ENCODE results near the gene DPH6.

The DPH6 gene

DNA sequence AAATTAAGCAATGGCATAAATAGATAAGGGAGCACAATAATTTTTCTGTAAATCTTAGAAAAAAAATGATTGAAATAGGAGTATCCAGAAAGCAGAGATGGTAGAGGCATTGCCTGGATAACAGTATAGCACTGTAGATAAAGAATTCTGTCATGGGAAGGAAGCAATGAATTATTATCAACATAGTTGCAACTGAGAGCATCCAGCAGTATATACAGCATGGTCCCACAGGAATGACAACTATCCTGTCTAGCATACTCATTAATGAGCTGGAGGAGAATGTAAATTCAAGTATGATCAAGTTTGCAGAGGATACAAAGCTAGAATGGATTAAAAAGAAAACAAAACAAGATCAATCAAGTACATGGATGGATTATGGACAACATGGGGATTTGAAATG, 90.8 kb downstream of the DPH6 start:
- no peaks in the 10 kb centered on the region for H3K27me3 ChIP-seq

GRCh38 chr15:35450492-35450891, 95.5 kb downstream of the DPH6 start:
- no peak for TF ChIP-seq CTCF (IDR thresholded peaks at IDR 0.05)
- Histone ChIP-seq H3K27me3 (no peaks in the 10 kb centered on the region), H3K27ac (no peak overlapping the region), H3K4me1 (no peaks in the 10 kb centered on the region), H3K9me3 (no peaks in the 10 kb centered on the region), H3K4me3 (no peak overlapping the region), H3K36me3 (no peaks in the 10 kb centered on the region)
- DNase-seq: no peak
- intact Hi-C loops (cut with DNase I; ENCODE audit: low total_unique reads): no loop called here

More for the DNA sequence above, 90.8 kb downstream of the DPH6 start:
- H3K4me3 ChIP-seq: no peak overlapping the region
- no peak for TF ChIP-seq CTCF (IDR thresholded peaks at IDR 0.05)
- no peak overlapping the region for H3K27ac ChIP-seq
- H3K4me1 ChIP-seq: no peaks in the 10 kb centered on the region
- no peaks in the 10 kb centered on the region for H3K9me3 ChIP-seq
- intact Hi-C loops (cut with DNase I; ENCODE audit: low total_unique reads): no loop called here
- no peaks in the 10 kb centered on the region for H3K36me3 ChIP-seq
- DNase-seq: no peak

DNA sequence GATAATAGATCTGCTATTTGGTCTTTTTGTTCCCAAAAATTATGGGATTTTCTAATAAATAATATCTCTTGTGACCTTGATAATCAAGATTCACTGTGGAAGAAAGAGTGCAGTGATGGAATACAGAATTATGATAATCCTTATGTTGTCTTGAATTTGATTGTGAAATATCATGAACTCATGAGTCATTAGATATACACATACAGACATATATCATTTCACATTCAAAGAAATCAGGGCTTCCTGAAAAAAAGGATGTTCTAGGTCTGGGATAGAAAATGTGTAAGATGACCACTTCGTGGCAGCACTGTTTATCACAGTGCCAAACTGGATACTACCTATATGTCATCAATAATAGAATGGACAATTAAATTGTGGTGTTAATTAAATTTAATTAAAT, 97.7 kb downstream of the DPH6 start:
- H3K27ac ChIP-seq: no peak overlapping the region
- H3K27me3 ChIP-seq: no peaks in the 10 kb centered on the region
- TF ChIP-seq CTCF (IDR thresholded peaks at IDR 0.05): no peak
- no peaks in the 10 kb centered on the region for H3K4me1 ChIP-seq
- intact Hi-C loops (cut with DNase I; ENCODE audit: low total_unique reads): loop anchor here (10.0 kb wide), 1 partner anchor 153 kb away; no protein-coding TSS in a partner anchor
- no peaks in the 10 kb centered on the region for H3K36me3 ChIP-seq
- no peak overlapping the region for H3K4me3 ChIP-seq
- DNase-seq: no peak
- no peaks in the 10 kb centered on the region for H3K9me3 ChIP-seq

DNA sequence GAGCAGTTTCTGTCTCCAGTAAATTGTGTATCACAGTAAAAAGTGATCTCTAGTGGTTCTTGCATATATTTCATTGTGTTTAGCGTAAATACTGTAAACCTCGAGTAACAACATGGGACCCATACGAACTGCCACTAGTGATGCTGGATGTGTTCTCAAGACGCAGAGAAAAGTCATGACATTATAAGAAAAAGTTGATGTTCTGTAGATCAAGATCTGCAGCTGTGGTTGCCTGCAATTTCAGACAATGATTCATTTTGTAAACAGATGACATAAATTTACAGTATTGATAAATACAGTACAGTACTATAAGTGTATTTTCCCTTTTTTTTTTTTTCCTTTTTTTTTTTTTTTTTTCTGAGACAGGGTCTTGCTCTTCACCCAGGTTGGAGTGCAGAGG, 100.1 kb downstream of the DPH6 start:
- Histone ChIP-seq H3K4me1 (no peaks in the 10 kb centered on the region), H3K27ac (no peak overlapping the region), H3K4me3 (no peak overlapping the region), H3K36me3 (no peaks in the 10 kb centered on the region), H3K27me3 (no peaks in the 10 kb centered on the region), H3K9me3 (no peaks in the 10 kb centered on the region)
- no peak for DNase-seq
- intact Hi-C loops (cut with DNase I; ENCODE audit: low total_unique reads): loop anchor here (10.0 kb wide), 1 partner anchor 151 kb away; no protein-coding TSS in a partner anchor
- no peak for TF ChIP-seq CTCF (IDR thresholded peaks at IDR 0.05)

DNA sequence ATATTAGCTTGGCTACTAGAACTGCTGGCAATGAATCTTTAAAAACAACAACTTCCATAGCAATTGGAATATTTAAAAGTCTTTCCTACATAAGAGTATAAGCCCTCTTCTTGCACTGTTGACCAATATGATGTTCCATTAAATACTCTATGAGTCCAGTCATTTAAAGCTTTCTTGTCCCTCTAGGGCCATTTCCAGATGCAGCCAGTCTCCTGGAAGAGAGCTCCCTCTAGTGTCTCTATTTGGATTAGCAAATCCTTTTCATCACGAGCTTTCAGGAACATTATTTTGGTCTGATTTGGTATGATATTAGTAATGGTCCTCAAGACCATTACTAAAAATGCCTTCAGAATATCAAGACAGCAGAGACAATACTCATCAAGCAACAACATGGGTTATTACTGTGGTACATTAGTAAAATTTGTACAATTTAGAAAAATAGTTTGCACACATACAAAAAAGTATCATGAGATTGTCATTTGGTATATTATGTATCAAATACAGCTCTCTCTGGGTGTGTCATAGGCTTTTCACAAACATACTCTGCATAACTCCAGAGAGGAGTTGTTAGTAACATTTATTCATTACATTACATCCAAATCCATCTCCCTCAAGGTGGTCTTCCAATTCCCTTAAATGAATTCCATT, 101.3 kb downstream of the DPH6 start:
- no peak overlapping the region for H3K27ac ChIP-seq
- intact Hi-C loops (cut with DNase I; ENCODE audit: low total_unique reads): loop anchor here (10.0 kb wide), 1 partner anchor 150 kb away; no protein-coding TSS in a partner anchor
- no peaks in the 10 kb centered on the region for H3K36me3 ChIP-seq
- H3K4me1 ChIP-seq: peaks cover 0 to 6% (median 2%) of the 10 kb centered on the region in 4 donors
- TF ChIP-seq CTCF (IDR thresholded peaks at IDR 0.05): peak; percentile 57 to 59
- H3K9me3 ChIP-seq: no peaks in the 10 kb centered on the region
- no peaks in the 10 kb centered on the region for H3K27me3 ChIP-seq
- no peak for DNase-seq
- no peak overlapping the region for H3K4me3 ChIP-seq

Data from tibial artery (tissue), 4 donors.